K562 (cell line): ENCODE measurements around the gene SH2B2. TPM values are rescaled to one million over a fixed set of nuclear protein-coding genes. Genes with fewer than 3 reads are reported as not detected.

ENCODE experiments used
- ADNP ChIP-seq: fragments of 200-800 bp; sonication (Bioruptor generic); IDR thresholded peaks from 2 replicates; pipeline ENCODE4 v1.6.1; 2016; ENCODE audit warnings: missing genetic modification characterization, missing compliant biosample characterization
- CAMTA2 ChIP-seq: fragments of 250-450 bp; sonication (Bioruptor Pico); conservative IDR thresholded peaks from 2 replicates; pipeline ENCODE4 v1.5.1; 2022
- ETV5 ChIP-seq: sonication (generic); formaldehyde crosslinking; IDR thresholded peaks from 2 replicates; pipeline ENCODE4 v1.4.0; 2020; ENCODE audit warnings: low read depth, mild to moderate bottlenecking, missing genetic modification reagents
- FOXK2 ChIP-seq, 2 experiments: fragments of 450-650 bp; IDR thresholded peaks in 1 of 2; conservative IDR thresholded peaks in 1 of 2; 2 replicates each; pipeline ENCODE4 v1.6.1; 2016; ENCODE audit warnings: low read depth in 2 of 2, mild to moderate bottlenecking in 1 of 2
- GTF2E2 ChIP-seq: fragments of 200-800 bp; sonication (Bioruptor generic); IDR thresholded peaks from 2 replicates; pipeline ENCODE4 v1.6.1; 2016; ENCODE audit warnings: missing genetic modification characterization, missing compliant biosample characterization
- HDAC2 ChIP-seq: fragments of 450-650 bp; IDR thresholded peaks from 2 replicates; pipeline ENCODE4 v1.6.1; 2016; ENCODE audit warnings: mild to moderate bottlenecking
- NCOA1 ChIP-seq: fragments of 450-650 bp; IDR thresholded peaks from 2 replicates; pipeline ENCODE4 v1.6.1; 2016; ENCODE audit warnings: low read depth
- POLR3G ChIP-seq: IDR thresholded peaks from 2 replicates; pipeline ENCODE4 v1.6.1; 2011; ENCODE audit not compliant: insufficient read length, insufficient replicate concordance; ENCODE audit errors: extremely low read depth
- POU5F1 ChIP-seq: fragments of 150-350 bp; IDR thresholded peaks from 2 replicates; pipeline ENCODE4 v1.6.1; 2014; ENCODE audit warnings: borderline replicate concordance, low read length, low read depth, mild to moderate bottlenecking; ENCODE audit not compliant: partially characterized antibody
- ZNF668 ChIP-seq: fragments of 250-450 bp; sonication (Bioruptor Pico); IDR thresholded peaks from 2 replicates; pipeline ENCODE4 v1.8.0; 2022; ENCODE audit warnings: mild to moderate bottlenecking, inconsistent platforms
- polyA plus RNA-seq, 8 experiments: library from polyadenylated mRNA; depleted of rRNA in 4 of 8; stranded (reverse) in 5 of 8; unstranded in 3 of 8; fragments of >200 nt; fragmentation: Nextera tagmentation in 2 of 8; fragmentation: Illumina TruSeq in 1 of 8; extraction: Ambion mirVana in 2 of 8; extraction: Trizol in 1 of 8; gene quantifications; 2 replicates each; pipeline versions ENCODE4 v1.2.1 to v1.2.3, GENCODE V29; 2011 to 2014; ENCODE audit warnings: inconsistent platforms in 1 of 8, missing spikeins in 1 of 8
- total RNA-seq, 7 experiments: library from RNA; depleted of rRNA in 6 of 7; stranded (reverse); fragments of >200 nt in 6 of 7; fragmentation: Illumina TruSeq in 2 of 7; extraction: Trizol in 2 of 7; gene quantifications; 2 replicates each; pipeline versions ENCODE4 v1.2.1 to v1.2.3, GENCODE V29; 2011 to 2021; ENCODE audit warnings: low replicate concordance in 1 of 7
- TF ChIP-seq, protein P1 (sequence below): sonication (generic); formaldehyde crosslinking; IDR thresholded peaks from 2 replicates; pipeline ENCODE4 v1.8.0; 2022; ENCODE audit warnings: missing genetic modification reagents, mild to moderate bottlenecking, borderline replicate concordance
- TF ChIP-seq, protein P2 (sequence below): fragments of 250-450 bp; sonication (Bioruptor Pico); IDR thresholded peaks from 2 replicates; pipeline ENCODE4 v1.8.0; 2022; ENCODE audit warnings: moderate library complexity, mild to moderate bottlenecking, inconsistent platforms
- TF ChIP-seq, protein P3 (sequence below): fragments of 450-650 bp; IDR thresholded peaks from 2 replicates; pipeline ENCODE4 v1.6.1; 2017; ENCODE audit warnings: antibody characterized with exemption, mild to moderate bottlenecking

SH2B2 gene
- total and polyA plus RNA-seq, 9 of the 15 experiments (the other 6 are each of a cell fraction or from before 2014, with no cell fraction given) = 0.03 to 0.89 (median 0.07) TPM; not detected in 4

DNA sequence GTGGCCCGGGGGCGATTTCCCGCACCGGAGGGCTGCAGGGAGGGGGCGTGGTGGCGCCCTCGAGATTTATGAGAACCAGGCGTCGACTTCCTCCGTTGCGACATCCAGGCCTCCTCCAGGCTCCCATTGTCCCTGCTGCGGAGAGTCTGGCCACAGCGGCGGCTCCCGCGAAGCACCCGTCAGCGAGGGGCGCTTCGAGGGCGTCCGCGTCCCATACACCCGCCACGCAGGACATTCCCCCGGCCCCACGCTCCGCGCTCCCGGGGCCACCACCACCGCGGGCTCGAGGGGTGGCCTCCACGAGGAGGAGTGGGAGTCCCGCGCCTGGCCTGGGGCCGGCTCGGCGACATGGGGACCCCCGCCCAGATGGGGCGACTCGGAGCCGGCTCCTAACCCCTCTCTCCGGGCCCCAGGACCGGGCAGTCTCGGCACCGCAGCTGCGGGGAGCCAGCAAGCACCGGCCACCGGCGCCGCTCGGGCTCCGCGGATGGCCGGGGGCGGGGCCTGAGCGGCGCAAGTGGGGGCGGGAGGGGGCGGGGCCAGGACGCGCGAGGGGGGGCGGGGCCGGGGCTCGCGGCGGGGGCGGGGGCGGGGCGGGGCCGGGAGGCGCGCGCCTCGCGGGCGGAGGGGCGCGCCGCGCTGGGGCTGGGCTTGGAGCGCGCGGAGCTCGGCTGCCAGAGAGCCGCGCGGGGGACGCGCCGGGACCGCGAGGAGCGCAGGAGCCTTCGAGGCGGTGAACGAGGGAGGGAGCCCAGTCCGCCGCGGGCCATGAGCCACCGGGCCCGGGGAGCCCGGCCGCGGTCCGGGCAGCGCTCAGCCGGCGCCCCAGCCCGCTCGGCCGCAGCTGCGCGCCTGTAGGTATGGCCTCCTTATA is at the start of gene SH2B2 (continued):
- TF ChIP-seq, protein P1, sequence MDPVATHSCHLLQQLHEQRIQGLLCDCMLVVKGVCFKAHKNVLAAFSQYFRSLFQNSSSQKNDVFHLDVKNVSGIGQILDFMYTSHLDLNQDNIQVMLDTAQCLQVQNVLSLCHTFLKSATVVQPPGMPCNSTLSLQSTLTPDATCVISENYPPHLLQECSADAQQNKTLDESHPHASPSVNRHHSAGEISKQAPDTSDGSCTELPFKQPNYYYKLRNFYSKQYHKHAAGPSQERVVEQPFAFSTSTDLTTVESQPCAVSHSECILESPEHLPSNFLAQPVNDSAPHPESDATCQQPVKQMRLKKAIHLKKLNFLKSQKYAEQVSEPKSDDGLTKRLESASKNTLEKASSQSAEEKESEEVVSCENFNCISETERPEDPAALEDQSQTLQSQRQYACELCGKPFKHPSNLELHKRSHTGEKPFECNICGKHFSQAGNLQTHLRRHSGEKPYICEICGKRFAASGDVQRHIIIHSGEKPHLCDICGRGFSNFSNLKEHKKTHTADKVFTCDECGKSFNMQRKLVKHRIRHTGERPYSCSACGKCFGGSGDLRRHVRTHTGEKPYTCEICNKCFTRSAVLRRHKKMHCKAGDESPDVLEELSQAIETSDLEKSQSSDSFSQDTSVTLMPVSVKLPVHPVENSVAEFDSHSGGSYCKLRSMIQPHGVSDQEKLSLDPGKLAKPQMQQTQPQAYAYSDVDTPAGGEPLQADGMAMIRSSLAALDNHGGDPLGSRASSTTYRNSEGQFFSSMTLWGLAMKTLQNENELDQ (CRISPR knock-in tag) = no peak
- TF ChIP-seq HDAC2 = no peak
- no peak for TF ChIP-seq POLR3G
- no peak for TF ChIP-seq FOXK2 (conservative IDR thresholded peaks at IDR 0.05 in 1 of 2, IDR thresholded peaks at IDR 0.05 in 1 of 2; ENCODE audit: low read depth in 2 of 2)
- TF ChIP-seq, protein P2, sequence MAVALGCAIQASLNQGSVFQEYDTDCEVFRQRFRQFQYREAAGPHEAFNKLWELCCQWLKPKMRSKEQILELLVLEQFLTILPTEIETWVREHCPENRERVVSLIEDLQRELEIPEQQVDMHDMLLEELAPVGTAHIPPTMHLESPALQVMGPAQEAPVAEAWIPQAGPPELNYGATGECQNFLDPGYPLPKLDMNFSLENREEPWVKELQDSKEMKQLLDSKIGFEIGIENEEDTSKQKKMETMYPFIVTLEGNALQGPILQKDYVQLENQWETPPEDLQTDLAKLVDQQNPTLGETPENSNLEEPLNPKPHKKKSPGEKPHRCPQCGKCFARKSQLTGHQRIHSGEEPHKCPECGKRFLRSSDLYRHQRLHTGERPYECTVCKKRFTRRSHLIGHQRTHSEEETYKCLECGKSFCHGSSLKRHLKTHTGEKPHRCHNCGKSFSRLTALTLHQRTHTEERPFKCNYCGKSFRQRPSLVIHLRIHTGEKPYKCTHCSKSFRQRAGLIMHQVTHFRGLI (CRISPR knock-in tag) = no peak
- no peak for TF ChIP-seq POU5F1
- TF ChIP-seq ZNF668 = no peak
- no peak for TF ChIP-seq CAMTA2
- peak; percentile 49 for TF ChIP-seq ETV5 (CRISPR knock-in tag)
- no peak for TF ChIP-seq ADNP
- TF ChIP-seq NCOA1 = no peak
- TF ChIP-seq GTF2E2 (tag) = no peak
- TF ChIP-seq, protein P3, sequence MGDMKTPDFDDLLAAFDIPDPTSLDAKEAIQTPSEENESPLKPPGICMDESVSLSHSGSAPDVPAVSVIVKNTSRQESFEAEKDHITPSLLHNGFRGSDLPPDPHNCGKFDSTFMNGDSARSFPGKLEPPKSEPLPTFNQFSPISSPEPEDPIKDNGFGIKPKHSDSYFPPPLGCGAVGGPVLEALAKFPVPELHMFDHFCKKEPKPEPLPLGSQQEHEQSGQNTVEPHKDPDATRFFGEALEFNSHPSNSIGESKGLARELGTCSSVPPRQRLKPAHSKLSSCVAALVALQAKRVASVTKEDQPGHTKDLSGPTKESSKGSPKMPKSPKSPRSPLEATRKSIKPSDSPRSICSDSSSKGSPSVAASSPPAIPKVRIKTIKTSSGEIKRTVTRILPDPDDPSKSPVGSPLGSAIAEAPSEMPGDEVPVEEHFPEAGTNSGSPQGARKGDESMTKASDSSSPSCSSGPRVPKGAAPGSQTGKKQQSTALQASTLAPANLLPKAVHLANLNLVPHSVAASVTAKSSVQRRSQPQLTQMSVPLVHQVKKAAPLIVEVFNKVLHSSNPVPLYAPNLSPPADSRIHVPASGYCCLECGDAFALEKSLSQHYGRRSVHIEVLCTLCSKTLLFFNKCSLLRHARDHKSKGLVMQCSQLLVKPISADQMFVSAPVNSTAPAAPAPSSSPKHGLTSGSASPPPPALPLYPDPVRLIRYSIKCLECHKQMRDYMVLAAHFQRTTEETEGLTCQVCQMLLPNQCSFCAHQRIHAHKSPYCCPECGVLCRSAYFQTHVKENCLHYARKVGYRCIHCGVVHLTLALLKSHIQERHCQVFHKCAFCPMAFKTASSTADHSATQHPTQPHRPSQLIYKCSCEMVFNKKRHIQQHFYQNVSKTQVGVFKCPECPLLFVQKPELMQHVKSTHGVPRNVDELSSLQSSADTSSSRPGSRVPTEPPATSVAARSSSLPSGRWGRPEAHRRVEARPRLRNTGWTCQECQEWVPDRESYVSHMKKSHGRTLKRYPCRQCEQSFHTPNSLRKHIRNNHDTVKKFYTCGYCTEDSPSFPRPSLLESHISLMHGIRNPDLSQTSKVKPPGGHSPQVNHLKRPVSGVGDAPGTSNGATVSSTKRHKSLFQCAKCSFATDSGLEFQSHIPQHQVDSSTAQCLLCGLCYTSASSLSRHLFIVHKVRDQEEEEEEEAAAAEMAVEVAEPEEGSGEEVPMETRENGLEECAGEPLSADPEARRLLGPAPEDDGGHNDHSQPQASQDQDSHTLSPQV = no peak
